Stimulated activated effector memory CD8-positive, alpha-beta T cell treated with anti-CD3 and anti-CD28 coated beads, Interleukin-12 subunit alpha, Interleukin-12 subunit beta, amount 100 ng/mL, for 72 hours (primary cell): Measurements from ENCODE around the gene CDT1.

ENCODE experiments used
- ATAC-seq: fragments of 150-1000 bp; cut with Tn5 transposase; 2 replicates; pipeline ENCODE4 v1.10.0; 2021
- DNase-seq, 2 donors: peaks; one replicate each; pipeline ENCODE4 v3.0.0; 2021 to 2022; ENCODE audit warnings: low spot score in 2 of 2
- H3K27ac Mint-ChIP-seq: one replicate; pipeline ENCODE4 v1.8.0; 2022; ENCODE audit warnings: mild to moderate bottlenecking, mixed read lengths
- H3K36me3 Mint-ChIP-seq: one replicate; pipeline ENCODE4 v1.8.0; 2022; ENCODE audit warnings: mild to moderate bottlenecking, mixed read lengths
- H3K4me1 Mint-ChIP-seq: one replicate; pipeline ENCODE4 v1.8.0; 2022; ENCODE audit warnings: mixed read lengths
- H3K4me3 Mint-ChIP-seq: one replicate; pipeline ENCODE4 v1.8.0; 2022; ENCODE audit warnings: mild to moderate bottlenecking, mixed read lengths
- H3K9me3 Mint-ChIP-seq: one replicate; pipeline ENCODE4 v1.8.0; 2022; ENCODE audit warnings: mixed read lengths

Gene CDT1

GRCh38 chr16:88804552-88805339, 1.2 kb downstream of the CDT1 start:
- peak; percentile 12 for ATAC-seq
- DNase-seq = peak; percentile 29 to 71
- Mint-ChIP-seq H3K36me3 (peaks cover 84% of the 10 kb centered on the region), H3K27ac (peak overlapping the region; percentile 82), H3K4me1 (peaks cover 19% of the 10 kb centered on the region), H3K9me3 (no peaks in the 10 kb centered on the region), H3K4me3 (peak overlapping the region; percentile 79)

GRCh38 chr16:88805340-88805715, 1.7 kb downstream of the CDT1 start:
- Mint-ChIP-seq H3K4me3 (peak overlapping the region; percentile 79), H3K36me3 (peaks cover 90% of the 10 kb centered on the region), H3K27ac (peak overlapping the region; percentile 82), H3K9me3 (no peaks in the 10 kb centered on the region), H3K4me1 (peaks cover 25% of the 10 kb centered on the region)
- no peak for DNase-seq
- no peak for ATAC-seq

DNA sequence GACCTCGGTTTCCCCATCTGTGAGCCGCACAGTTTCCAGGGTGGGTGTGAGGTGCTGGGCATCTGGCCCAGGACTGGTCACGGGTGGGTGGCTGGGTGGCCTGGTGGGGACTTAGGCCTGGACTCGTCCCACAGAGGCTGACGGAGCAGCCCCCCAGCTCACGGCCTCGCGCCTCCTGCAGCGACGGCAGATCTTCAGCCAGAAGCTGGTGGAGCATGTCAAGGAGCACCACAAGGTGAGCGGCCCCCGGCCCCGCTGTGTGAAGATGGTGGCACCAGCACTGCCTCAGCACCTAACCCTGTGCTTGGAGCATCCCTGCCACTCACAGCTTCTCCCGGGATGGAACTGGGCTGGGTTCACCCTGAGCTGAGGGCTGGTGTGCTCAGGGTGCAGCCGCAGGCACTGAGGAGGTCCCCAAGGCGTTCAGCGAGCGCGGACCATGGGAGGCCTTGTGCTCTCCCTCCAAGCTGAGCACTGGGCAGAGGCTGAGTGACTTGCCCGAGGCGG, 2.4 kb downstream of the CDT1 start:
- Mint-ChIP-seq H3K4me1 (peaks cover 31% of the 10 kb centered on the region), H3K36me3 (peaks cover 96% of the 10 kb centered on the region), H3K4me3 (peak overlapping the region; percentile 90), H3K9me3 (no peaks in the 10 kb centered on the region), H3K27ac (no peak overlapping the region)
- no peak for ATAC-seq
- DNase-seq = no peak

DNA sequence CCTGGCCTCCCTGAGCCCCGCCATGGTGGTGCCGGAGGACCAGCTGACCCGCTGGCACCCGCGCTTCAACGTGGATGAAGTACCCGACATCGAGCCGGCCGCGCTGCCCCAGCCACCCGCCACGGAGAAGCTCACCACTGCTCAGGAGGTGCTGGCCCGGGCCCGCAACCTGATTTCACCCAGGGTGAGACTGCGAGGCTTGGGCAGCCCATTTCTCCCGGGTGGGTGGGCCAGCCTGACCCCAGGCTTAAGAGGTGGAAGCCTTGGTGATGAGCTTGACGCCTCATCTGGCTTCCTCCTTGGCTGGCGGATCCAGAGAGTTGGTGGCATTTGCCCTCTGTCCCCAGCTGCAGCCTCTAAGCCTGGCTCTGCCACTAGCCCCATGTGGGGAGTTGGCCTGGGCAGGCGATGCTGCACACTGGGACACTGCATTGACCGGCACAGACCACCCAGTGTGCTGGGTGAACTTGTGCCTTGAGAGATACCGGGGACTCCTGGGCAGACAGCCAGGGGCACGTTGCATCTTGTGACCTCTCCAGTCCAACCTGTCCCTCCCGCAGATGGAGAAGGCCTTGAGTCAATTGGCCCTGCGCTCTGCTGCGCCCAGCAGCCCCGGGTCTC, 3.0 kb downstream of the CDT1 start:
- no peak for ATAC-seq
- Mint-ChIP-seq H3K36me3 (peaks cover 100% of the 10 kb centered on the region), H3K27ac (peak overlapping the region; percentile 61), H3K4me1 (peaks cover 32% of the 10 kb centered on the region), H3K4me3 (peak overlapping the region; percentile 90), H3K9me3 (no peaks in the 10 kb centered on the region)
- DNase-seq = no peak

- Mint-ChIP-seq H3K4me3 (peak overlapping the region; percentile 90), H3K9me3 (no peaks in the 10 kb centered on the region), H3K36me3 (peaks cover 100% of the 10 kb centered on the region), H3K4me1 (peaks cover 37% of the 10 kb centered on the region), H3K27ac (peak overlapping the region; percentile 61)
- no peak for ATAC-seq
- no peak for DNase-seq
Measured at GRCh38 chr16:88807142-88807625, 3.6 kb downstream of the CDT1 start.

DNA sequence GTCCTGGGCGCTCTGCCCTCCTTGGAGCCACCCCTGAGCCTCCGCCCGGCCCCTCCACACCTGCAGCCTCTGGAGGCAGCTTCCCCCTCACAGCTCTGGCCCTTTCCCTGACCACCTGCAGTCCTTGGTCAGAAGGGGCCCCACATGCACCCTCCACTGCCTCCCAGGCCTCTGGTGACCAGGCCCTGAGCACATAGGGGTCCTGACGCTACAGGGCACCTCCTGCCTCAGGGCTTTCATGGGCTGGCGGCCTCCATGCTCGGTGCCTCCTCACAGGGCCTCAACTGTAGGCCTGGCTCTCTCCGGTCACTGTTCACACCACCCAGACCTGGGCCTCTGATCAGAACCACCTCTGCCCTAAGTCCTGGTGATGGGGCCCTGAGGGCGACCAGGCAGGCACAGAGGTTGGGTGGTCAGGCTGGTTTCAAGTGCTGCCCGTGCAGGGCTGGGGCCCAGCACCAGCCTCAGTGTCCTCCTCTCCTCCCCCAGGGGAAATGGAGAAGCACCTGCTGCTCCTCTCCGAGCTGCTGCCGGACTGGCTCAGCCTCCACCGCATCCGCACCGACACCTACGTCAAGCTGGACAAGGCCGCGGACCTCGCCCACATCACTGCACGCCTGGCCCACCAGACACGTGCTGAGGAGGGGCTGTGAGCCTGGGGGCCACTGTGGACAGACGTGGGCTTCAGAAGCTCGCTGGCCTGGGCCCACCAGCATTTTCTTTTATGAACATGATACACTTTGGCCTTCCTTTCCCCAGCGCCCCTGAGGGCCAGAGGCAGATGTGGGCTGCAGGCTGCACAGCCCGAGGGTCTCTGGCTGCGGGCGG, 4.3 kb downstream of the CDT1 start:
- ATAC-seq (no peak), DNase-seq (no peak)
- Mint-ChIP-seq H3K9me3 (no peaks in the 10 kb centered on the region), H3K4me1 (peaks cover 37% of the 10 kb centered on the region), H3K27ac (peak overlapping the region; percentile 96), H3K4me3 (peak overlapping the region; percentile 90), H3K36me3 (peaks cover 97% of the 10 kb centered on the region)

DNA sequence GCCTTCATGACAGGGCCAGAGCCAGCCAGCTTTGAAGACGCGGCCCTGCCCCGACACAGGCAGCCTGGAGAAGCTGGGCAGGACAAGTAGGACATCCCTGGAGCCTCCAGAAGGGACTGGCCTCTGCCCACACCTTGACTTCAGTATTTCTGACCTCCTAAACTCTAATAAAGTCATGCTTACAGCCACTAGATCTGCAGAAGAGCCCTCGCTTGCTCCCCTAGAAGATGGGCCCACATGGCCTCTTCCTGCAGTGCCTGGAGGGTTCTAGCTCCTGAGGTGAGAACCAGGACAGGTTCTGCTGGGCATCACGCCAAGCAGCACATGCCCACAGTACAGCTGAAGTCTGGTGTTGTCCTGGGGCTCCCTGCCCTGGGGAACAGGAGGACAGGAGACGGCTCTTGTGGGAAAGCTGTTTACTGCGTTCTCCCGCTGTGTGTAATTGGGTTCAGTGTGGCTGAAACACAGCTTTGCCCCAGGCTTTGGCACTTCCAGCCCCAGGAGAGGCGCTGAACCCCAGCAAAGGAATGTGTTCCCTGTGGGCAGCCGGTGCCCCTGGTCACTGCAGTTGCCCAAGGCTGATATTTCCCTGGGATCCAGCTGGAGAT, 5.6 kb downstream of the CDT1 start:
- Mint-ChIP-seq H3K36me3 (peaks cover 86% of the 10 kb centered on the region), H3K9me3 (no peaks in the 10 kb centered on the region), H3K27ac (peak overlapping the region; percentile 96), H3K4me1 (peaks cover 37% of the 10 kb centered on the region), H3K4me3 (peak overlapping the region; percentile 90)
- DNase-seq (no peak), ATAC-seq (no peak)

DNA sequence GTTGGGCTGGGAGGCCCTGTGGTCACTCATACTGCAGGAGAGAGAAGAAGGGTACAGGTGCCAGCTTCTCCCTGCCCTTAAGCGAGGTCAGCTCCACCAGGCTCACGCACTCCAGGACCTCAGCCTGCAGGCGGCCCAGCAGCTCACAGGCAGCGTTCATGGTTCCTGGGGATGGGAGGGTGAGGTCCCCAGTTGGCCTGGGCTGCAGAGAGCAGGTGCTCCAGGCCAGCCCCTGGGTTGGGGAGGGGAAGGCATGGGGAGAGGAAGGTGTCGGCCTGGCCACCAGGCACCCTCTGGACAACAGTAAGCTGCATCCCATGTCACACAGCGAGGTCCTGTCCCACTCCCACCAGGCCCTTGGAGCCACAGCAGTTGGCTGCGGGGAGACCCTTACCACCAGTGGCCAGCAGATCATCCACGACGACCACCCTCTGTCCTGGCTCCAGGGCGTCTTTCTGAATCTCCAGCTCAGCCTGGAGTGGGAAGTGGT, 6.1 kb downstream of the CDT1 start:
- Mint-ChIP-seq H3K4me3 (peak overlapping the region; percentile 90), H3K36me3 (peaks cover 81% of the 10 kb centered on the region), H3K9me3 (no peaks in the 10 kb centered on the region), H3K4me1 (peaks cover 37% of the 10 kb centered on the region), H3K27ac (peak overlapping the region; percentile 96)
- no peak for DNase-seq
- ATAC-seq = no peak

DNA sequence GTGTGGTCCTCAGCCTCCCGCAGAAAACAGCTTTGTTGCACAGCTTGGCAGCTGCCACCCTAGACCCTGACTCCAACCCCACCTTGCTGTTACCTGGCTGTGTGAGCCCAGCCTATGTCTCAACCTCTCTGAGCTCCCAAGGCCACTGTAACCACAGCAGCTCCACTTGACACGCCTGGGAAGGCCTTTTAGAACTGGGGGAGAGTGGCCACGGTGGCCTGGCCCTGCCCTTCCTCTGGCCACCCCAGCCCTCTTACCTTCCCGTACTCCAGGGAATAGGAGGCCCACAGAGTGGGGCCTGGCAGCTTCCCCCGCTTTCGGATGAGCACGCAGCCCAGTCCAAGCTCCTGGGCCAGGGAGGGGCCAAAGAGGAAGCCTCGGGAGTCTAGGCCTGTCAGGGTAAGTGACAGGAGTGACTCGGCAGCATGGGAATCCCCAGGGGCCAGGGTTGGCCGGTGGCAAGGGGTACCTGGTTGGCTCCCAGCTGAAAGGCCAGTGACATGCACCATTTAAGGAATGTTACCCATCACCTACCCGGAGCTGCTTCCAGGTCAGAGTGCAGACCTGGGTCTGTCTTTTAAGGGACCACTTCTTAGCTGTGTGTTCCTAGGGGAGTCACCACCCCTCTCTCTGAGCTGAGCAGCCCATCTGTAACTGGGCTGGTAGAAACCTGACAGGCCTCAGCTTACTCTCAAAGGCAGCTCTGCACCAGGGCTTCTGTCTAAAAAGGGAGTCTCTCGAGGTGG, 6.8 kb downstream of the CDT1 start:
- peak overlapping the region; percentile 96 for H3K27ac Mint-ChIP-seq
- no peaks in the 10 kb centered on the region for H3K9me3 Mint-ChIP-seq
- ATAC-seq (no peak), DNase-seq (peak in 1 of 2 donors; percentile 71)
- peak overlapping the region; percentile 90 for H3K4me3 Mint-ChIP-seq
- peaks cover 75% of the 10 kb centered on the region for H3K36me3 Mint-ChIP-seq
- H3K4me1 Mint-ChIP-seq = peaks cover 37% of the 10 kb centered on the region

DNA sequence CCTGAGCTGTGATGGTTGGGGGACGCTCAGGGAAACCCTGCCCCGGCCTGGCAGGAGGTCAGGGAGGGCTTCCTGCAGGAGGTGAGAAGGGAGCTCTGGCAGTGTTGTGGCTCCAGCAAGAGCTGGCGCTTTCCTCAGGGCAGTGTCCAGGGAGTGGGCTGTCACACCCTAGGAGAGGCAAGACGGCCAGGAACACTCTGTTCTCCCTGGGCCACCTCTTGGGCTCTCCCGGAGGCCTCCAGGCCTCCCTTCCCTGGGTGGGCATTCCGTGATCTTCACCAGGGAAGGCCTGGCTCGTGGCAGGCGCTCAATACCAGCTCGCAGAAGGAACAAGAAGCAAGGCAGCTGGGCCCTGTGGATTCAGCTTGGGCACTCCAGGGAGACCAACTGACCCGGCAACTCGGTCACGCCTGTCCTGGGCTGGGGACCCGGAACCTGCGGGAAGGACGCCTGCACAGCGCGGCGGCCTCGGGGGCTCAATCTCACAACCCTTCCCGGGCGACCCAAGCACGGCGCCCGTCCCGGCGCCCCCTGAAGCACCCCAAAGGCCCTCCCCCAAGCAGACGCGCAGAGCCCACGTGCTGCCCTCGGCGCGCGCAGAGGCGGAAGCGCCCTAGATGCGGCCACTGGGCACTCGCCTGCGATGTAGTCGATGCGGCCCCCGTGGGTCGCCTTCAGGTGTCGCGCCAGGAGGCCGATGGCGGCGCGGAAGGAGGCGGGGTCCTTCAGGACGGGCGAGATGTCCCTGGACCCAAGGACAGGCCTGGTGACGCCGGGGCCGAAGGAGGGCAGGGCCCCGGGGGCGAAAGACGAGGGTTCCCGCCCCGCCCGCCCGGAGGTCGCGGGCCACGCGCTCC, 7.6 kb downstream of the CDT1 start:
- Mint-ChIP-seq H3K9me3 (no peaks in the 10 kb centered on the region), H3K36me3 (peaks cover 67% of the 10 kb centered on the region), H3K27ac (peak overlapping the region; percentile 96), H3K4me1 (peaks cover 37% of the 10 kb centered on the region), H3K4me3 (peak overlapping the region; percentile 90)
- ATAC-seq = peak; percentile 66
- peak; percentile 56 to 69 for DNase-seq

GRCh38 chr16:88811769-88812512, 8.4 kb downstream of the CDT1 start, which contains the start of gene APRT:
TSS of gene APRT (minus strand) at chr16:88811928. CDS start at chr16:88811899, 29 bp downstream.
- Mint-ChIP-seq H3K27ac (peak within 1 kb of the TSS; percentile 96), H3K4me3 (peak within 1 kb of the TSS; percentile 90), H3K36me3 (peaks cover 59% of the 10 kb centered on the region), H3K4me1 (peaks cover 37% of the 10 kb centered on the region), H3K9me3 (no peaks in the 10 kb centered on the region)
- DNase-seq (peak; percentile 99), ATAC-seq (peak; percentile 82)

DNA sequence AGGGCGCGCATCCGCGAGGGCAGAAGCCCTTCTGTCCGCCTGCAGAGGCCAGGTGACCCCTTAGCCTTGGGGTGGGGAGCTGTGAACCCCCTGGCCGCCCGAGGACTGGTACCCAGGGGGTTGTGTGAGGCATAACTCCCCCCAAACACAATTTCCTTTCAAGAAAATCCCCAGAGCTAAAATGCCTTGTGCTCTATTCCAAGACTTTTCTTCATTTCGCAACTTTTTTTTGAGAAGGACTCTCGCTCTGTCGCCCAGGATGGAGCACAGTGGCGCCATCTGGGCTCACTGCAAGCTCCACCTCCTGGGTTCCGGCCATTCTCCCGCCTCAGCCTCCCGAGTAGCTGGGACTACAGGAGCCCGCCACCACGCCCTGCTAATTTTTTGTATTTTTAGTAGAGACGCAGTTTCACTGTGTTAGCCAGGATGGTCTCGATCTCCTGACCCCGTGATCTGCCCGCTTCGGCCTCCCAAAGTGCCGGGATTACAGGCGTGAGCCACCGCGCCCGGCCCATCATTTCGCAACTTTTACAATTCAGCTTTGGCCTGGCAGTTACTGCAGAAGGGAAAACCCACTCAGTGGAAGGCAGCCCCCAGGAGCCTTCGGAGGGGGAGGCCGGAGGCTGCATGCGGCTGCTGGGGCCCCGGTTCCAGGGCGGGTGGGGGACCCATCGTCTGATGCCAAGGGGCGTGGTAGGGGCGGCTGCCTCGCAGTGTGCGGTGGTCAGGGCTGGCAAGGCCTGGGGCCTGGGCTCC, 9.1 kb downstream of the CDT1 start:
- Mint-ChIP-seq H3K4me1 (peaks cover 34% of the 10 kb centered on the region), H3K36me3 (peaks cover 51% of the 10 kb centered on the region), H3K27ac (peak overlapping the region; percentile 96), H3K4me3 (peak overlapping the region; percentile 90), H3K9me3 (no peaks in the 10 kb centered on the region)
- no peak for ATAC-seq
- DNase-seq = no peak
